Body of pancreas (tissue), 4 donors: Measurements from ENCODE around the gene EYS.

ENCODE experiments used
- CTCF ChIP-seq, 7 experiments: fragments of 450-650 bp in 4 of 7; fragments of 200-600 bp in 3 of 7; sonication (generic) in 3 of 7; IDR thresholded peaks; one replicate each; pipeline ENCODE4 v1.5.1; 2016 to 2019; ENCODE audit warnings: antibody characterized with exemption in 7 of 7
- POLR2A ChIP-seq, 3 donors: fragments of 450-650 bp; IDR thresholded peaks; one replicate each; pipeline ENCODE4 v1.6.1; 2016; ENCODE audit warnings: antibody characterized with exemption in 3 of 3, mild to moderate bottlenecking in 2 of 3

- TF ChIP-seq CTCF (IDR thresholded peaks at IDR 0.05), result no peak
- no peak for TF ChIP-seq POLR2A (IDR thresholded peaks at IDR 0.05)
Observed at GRCh38 chr6:65072500-65072899, 634.5 kb downstream of the EYS start.
